ENCODE data around the gene C10orf71.

Gene C10orf71

DNA sequence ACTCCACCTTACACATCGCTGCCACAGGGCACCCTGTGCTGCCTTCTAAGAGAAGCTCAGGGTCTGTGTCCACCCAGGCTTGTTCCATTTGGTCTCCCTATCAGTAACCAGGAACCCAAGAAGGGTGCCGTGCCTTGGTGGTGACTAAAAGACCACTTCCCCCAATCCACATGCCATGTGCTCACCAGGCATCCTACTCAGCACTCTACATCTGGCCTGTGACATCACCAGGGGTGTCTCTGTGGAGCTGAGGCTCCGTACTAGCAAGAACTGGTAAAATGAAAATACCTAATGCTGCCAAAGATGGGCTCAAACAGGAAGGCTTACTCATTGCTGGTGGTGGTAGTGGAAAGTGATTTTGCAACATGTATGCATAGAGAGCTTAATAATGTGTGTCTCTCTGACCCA, 19.0 kb upstream of the C10orf71 start:
- no peaks in the 10 kb centered on the region for H3K4me1 ChIP-seq (ENCODE audit: control insufficient read depth, insufficient read depth, low read length)
- TF ChIP-seq GFI1B (tag by site-specific recombination; IDR thresholded peaks at IDR 0.05) (no peak), ZNF677 (tag by site-specific recombination; IDR thresholded peaks at IDR 0.05) (no peak), ZBTB20 (tag by site-specific recombination; IDR thresholded peaks at IDR 0.05) (no peak), ZBTB48 (tag by site-specific recombination; IDR thresholded peaks at IDR 0.05) (no peak), SETDB1 (IDR thresholded peaks at IDR 0.05; ENCODE audit: insufficient read length, low read length) (no peak), ZNF114 (tag by site-specific recombination; IDR thresholded peaks at IDR 0.05) (no peak), SCRT1 (tag by site-specific recombination; IDR thresholded peaks at IDR 0.05; ENCODE audit: borderline replicate concordance) (no peak), ZNF626 (tag by site-specific recombination; IDR thresholded peaks at IDR 0.05) (no peak), ZNF16 (tag by site-specific recombination; IDR thresholded peaks at IDR 0.05; ENCODE audit: low read depth) (no peak), ZNF146 (tag by site-specific recombination; IDR thresholded peaks at IDR 0.05) (no peak), ZNF341 (tag by site-specific recombination; IDR thresholded peaks at IDR 0.05; ENCODE audit: low read depth) (no peak), ZNF423 (tag by site-specific recombination; IDR thresholded peaks at IDR 0.05) (no peak)
- TF ChIP-seq, protein P1, sequence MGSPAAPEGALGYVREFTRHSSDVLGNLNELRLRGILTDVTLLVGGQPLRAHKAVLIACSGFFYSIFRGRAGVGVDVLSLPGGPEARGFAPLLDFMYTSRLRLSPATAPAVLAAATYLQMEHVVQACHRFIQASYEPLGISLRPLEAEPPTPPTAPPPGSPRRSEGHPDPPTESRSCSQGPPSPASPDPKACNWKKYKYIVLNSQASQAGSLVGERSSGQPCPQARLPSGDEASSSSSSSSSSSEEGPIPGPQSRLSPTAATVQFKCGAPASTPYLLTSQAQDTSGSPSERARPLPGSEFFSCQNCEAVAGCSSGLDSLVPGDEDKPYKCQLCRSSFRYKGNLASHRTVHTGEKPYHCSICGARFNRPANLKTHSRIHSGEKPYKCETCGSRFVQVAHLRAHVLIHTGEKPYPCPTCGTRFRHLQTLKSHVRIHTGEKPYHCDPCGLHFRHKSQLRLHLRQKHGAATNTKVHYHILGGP (tag by site-specific recombination; IDR thresholded peaks at IDR 0.05) = no peak
- TF ChIP-seq, protein P2, sequence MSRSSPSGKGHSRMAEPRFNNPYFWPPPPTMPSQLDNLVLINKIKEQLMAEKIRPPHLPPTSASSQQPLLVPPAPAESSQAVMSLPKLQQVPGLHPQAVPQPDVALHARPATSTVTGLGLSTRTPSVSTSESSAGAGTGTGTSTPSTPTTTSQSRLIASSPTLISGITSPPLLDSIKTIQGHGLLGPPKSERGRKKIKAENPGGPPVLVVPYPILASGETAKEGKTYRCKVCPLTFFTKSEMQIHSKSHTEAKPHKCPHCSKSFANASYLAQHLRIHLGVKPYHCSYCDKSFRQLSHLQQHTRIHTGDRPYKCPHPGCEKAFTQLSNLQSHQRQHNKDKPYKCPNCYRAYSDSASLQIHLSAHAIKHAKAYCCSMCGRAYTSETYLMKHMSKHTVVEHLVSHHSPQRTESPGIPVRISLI (tag by site-specific recombination; IDR thresholded peaks at IDR 0.05) = no peak
- TF ChIP-seq, protein P3, sequence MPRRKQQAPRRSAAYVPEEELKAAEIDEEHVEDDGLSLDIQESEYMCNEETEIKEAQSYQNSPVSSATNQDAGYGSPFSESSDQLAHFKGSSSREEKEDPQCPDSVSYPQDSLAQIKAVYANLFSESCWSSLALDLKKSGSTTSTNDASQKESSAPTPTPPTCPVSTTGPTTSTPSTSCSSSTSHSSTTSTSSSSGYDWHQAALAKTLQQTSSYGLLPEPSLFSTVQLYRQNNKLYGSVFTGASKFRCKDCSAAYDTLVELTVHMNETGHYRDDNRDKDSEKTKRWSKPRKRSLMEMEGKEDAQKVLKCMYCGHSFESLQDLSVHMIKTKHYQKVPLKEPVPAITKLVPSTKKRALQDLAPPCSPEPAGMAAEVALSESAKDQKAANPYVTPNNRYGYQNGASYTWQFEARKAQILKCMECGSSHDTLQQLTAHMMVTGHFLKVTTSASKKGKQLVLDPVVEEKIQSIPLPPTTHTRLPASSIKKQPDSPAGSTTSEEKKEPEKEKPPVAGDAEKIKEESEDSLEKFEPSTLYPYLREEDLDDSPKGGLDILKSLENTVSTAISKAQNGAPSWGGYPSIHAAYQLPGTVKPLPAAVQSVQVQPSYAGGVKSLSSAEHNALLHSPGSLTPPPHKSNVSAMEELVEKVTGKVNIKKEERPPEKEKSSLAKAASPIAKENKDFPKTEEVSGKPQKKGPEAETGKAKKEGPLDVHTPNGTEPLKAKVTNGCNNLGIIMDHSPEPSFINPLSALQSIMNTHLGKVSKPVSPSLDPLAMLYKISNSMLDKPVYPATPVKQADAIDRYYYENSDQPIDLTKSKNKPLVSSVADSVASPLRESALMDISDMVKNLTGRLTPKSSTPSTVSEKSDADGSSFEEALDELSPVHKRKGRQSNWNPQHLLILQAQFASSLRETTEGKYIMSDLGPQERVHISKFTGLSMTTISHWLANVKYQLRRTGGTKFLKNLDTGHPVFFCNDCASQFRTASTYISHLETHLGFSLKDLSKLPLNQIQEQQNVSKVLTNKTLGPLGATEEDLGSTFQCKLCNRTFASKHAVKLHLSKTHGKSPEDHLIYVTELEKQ (tag by site-specific recombination; IDR thresholded peaks at IDR 0.05; ENCODE audit: borderline replicate concordance) = no peak
- H3K27ac ChIP-seq (ENCODE audit: extremely low read depth, low read depth, low read length) = no peak overlapping the region
- H3K4me3 ChIP-seq (ENCODE audit: low read depth, low read length) = no peak overlapping the region
- ChIA-PET POLR2A (no interaction called here), CTCF (interaction anchor here (0.6 to 1.2 kb wide), 2 partner anchors 11 to 134 kb away, joined by 3 read pairs; no protein-coding TSS in a partner anchor)
- no peaks in the 10 kb centered on the region for H3K9me3 ChIP-seq (ENCODE audit: control insufficient read depth, insufficient read depth, low read depth, low read length)
- H3K36me3 ChIP-seq (ENCODE audit: control insufficient read depth in 2 of 2, insufficient read depth in 1 of 2, low read length in 2 of 2) = no peaks in the 10 kb centered on the region

DNA sequence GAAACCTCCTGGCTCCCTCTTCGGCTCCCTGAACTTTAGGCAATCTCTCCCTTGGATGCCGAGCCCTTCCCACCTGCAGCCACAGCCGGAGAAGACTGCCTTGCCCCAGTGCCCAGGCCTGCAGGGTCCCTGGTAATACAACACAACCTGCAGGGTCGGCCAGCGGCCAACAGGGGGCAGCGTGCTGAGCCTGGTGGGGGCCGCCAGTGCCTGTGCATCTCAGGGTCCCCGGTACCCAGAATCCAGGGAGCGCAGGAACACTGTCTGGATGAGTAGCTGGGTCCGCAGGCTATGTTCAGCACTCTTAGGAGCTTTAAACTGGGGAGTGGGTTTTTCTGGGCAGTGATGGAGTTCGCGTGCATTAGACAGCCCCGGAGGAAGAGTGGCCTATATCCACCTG, 17.5 kb upstream of the C10orf71 start:
- TF ChIP-seq, protein P4, sequence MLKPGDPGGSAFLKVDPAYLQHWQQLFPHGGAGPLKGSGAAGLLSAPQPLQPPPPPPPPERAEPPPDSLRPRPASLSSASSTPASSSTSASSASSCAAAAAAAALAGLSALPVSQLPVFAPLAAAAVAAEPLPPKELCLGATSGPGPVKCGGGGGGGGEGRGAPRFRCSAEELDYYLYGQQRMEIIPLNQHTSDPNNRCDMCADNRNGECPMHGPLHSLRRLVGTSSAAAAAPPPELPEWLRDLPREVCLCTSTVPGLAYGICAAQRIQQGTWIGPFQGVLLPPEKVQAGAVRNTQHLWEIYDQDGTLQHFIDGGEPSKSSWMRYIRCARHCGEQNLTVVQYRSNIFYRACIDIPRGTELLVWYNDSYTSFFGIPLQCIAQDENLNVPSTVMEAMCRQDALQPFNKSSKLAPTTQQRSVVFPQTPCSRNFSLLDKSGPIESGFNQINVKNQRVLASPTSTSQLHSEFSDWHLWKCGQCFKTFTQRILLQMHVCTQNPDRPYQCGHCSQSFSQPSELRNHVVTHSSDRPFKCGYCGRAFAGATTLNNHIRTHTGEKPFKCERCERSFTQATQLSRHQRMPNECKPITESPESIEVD (tag by site-specific recombination; IDR thresholded peaks at IDR 0.05) = no peak
- TF ChIP-seq, protein P5, sequence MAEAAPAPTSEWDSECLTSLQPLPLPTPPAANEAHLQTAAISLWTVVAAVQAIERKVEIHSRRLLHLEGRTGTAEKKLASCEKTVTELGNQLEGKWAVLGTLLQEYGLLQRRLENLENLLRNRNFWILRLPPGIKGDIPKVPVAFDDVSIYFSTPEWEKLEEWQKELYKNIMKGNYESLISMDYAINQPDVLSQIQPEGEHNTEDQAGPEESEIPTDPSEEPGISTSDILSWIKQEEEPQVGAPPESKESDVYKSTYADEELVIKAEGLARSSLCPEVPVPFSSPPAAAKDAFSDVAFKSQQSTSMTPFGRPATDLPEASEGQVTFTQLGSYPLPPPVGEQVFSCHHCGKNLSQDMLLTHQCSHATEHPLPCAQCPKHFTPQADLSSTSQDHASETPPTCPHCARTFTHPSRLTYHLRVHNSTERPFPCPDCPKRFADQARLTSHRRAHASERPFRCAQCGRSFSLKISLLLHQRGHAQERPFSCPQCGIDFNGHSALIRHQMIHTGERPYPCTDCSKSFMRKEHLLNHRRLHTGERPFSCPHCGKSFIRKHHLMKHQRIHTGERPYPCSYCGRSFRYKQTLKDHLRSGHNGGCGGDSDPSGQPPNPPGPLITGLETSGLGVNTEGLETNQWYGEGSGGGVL (tag by site-specific recombination; IDR thresholded peaks at IDR 0.05) = no peak
- TF ChIP-seq MYNN (tag by site-specific recombination; IDR thresholded peaks at IDR 0.05; ENCODE audit: borderline replicate concordance) (no peak), KLF1 (tag by site-specific recombination; IDR thresholded peaks at IDR 0.05) (no peak), ZNF792 (tag by site-specific recombination; IDR thresholded peaks at IDR 0.05) (no peak), ZNF350 (tag by site-specific recombination; IDR thresholded peaks at IDR 0.05) (no peak), ZNF140 (tag by site-specific recombination; IDR thresholded peaks at IDR 0.05) (no peak), GLIS2 (tag by site-specific recombination; IDR thresholded peaks at IDR 0.05) (no peak), ZNF16 (tag by site-specific recombination; IDR thresholded peaks at IDR 0.05; ENCODE audit: low read depth) (no peak), YY1 (tag by site-specific recombination; IDR thresholded peaks at IDR 0.05) (no peak), ZNF248 (tag by site-specific recombination; IDR thresholded peaks at IDR 0.05) (no peak), ZNF433 (tag by site-specific recombination; IDR thresholded peaks at IDR 0.05; ENCODE audit: low read depth) (no peak), ZNF548 (tag by site-specific recombination; IDR thresholded peaks at IDR 0.05) (no peak), RBAK (tag by site-specific recombination; IDR thresholded peaks at IDR 0.05) (no peak)
- no peaks in the 10 kb centered on the region for H3K4me1 ChIP-seq (ENCODE audit: control insufficient read depth, insufficient read depth, low read length)
- no peaks in the 10 kb centered on the region for H3K9me3 ChIP-seq (ENCODE audit: control insufficient read depth, insufficient read depth, low read depth, low read length)
- H3K36me3 ChIP-seq (ENCODE audit: control insufficient read depth in 2 of 2, insufficient read depth in 1 of 2, low read length in 2 of 2) = no peaks in the 10 kb centered on the region
- no peak overlapping the region for H3K4me3 ChIP-seq (ENCODE audit: low read depth, low read length)
- no peak overlapping the region for H3K27ac ChIP-seq (ENCODE audit: extremely low read depth, low read depth, low read length)
- CTCF ChIA-PET = interaction anchor here (0.6 to 0.9 kb wide), 4 partner anchors 10 to 428 kb away, joined by 3 to 5 read pairs (median 3); no protein-coding TSS in a partner anchor
- POLR2A ChIA-PET = no interaction called here
